HG03565 (cell line): ENCODE measurements around the gene TRUB2.
A peak's percentile ranks its signal among the peaks of the same experiment; 100 is the strongest.
"Not testable (repeated sequence)": the region's sequence is repeated elsewhere in the genome, so short reads cannot be mapped to it uniquely, and the experiment has no call there.

Experiments
- ATAC-seq: cut with Tn5 transposase; IDR thresholded peaks from one replicate; pipeline ENCODE4 v1.9.1; 2021; ENCODE audit warnings: mild to moderate bottlenecking, moderate library complexity; ENCODE audit not compliant: unreplicated experiment

TRUB2 gene

DNA sequence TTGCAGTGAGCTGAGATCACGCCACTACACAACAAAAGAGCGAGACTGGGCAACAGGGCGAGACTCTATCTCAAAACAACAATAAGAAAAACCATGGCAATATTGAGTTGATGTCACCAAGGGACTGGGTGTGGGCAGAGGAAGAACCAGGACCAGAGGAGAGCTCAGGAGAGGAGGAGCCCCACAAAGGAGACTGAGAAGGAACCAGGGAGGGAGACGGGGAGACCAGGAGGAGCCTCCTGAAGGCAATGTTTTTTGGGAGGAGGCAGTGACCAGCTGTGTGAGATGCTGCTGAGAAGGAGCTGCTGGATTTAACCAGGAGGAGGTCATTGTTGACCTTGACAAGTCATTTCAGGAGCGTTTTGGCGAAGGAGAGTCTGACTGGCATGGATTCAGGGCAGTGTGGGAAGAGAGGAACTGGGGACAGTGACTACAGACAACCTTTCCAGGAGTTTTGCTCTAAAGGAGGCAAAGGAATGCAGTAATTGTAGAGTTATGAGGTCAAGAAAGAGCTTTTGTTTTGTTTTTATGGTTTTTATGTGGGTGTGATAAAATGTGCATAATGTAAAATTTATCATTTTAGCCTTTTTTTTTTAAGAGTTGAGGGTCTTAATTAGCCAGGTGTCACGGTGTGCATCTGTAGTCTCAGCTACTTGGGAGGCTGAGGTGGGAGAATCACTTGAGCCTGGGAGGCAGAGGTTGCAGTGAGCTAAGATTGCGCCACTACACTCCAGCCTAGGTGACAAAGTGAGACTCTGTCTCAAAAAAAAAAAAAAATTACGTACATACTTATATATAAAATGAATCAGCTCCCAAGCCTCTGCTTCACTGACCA, 17.9 kb downstream of the TRUB2 start:
- no peak for ATAC-seq

DNA sequence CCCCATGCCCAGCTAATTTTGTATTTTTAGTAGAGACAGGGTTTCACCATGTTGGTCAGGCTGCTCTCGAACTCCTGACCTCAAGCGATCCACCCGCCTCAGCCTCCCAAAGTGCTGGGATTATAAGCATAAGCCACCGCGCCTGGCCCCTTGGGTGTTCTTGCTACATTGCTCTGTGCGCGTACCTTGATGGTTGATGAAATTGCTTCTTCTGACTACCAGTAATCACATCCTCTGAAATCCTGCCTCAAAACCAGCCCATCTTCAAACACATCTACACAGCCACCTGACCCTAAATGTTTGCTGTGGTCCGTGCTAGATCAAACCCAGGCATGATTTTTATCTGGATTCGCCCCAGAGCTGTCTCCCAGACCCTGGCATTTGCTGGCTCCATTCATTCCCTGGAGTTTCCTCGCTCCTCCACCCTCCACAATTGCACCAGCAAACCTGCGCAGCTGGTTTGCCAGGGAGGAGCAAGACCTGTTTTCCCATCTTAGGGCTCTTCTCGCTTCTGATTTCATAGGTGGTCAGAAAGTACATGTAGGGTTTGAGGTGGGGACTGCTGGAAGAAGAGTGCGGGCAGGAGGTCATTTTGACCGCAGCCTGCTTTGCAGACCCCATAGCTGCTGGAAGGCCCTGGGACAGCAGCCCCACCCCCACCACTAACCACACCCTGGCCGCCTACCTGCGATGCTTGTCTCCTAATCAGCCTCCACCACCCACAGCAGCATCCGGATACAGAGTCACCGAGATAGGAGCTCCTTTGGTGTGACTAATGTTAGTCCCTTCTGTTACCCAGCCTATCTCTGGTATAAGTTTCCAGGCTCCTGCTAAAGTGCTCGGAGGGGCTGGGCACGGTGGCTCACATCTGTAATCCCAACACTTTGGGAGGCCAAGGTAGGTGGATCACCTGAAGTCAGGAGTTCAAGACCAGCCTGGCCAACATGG, 23.4 kb downstream of the TRUB2 start:
- no peak for ATAC-seq

DNA sequence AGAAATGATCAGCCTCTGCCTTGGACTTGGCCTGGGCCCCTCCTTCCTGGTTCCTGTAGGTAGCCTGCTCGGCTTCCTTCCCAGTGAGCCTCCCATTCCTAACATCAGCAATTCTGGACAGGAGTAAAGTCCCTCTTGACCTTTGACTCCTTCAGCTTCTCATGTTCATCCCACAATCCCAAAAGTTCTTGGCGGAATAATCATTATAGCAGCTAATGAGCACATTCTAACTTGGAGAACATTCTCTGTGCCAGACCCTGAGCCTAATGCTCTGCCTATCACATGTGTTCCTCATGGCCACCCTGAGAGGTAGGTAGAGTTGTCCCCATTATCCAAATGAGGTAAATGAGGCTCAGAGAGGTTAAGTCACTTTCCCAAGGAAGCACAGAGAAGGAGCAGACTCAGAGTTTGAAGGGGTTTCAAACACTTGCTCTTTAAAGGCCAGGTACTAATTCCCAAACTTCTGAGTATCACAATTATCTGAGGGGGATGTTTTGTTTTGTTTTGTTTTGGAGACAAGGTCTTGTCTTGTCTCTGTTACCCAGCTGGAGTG, 24.9 kb downstream of the TRUB2 start:
- ATAC-seq: no peak

DNA sequence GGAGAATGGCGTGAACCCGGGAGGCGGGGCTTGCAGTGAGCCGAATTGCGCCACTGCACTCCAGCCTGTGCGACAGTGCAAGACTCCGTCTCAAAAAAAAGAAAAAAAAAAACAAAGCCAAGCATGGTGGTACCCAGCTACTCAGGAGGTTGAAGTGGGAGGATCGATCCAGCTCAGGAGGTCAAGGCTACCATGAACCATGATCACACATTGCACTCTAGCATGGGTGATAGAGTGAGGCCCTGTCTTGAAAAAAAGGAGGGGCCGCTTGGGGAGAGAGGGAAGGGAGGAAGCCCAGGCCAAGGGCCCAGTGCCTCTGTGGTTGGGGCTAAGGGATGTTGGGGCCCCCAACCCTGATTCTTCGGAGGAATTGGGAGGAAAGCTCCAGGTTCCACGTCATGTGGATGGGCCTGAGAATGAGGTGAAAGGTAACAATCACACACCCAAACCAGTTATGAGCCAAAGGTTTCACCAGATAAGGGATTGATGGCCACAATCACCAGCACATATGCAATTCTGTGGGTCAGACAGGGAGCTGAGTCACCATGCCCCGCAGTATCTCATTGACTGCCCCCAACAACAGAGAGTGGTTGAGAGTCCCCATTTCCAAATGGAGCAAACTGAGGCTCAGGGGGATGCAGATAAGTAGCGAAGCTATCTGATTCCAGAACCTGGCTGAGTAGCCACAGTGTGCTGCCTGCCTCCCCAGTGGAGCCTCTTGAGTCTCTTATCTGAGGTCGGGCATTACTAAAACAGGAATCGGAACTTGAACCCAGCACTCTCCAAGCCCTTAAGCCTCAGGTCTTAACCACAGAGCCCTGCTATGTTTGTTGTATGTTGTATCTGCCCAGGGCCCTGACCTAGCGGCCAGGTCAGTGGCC, 25.7 kb downstream of the TRUB2 start:
- no peak for ATAC-seq

DNA sequence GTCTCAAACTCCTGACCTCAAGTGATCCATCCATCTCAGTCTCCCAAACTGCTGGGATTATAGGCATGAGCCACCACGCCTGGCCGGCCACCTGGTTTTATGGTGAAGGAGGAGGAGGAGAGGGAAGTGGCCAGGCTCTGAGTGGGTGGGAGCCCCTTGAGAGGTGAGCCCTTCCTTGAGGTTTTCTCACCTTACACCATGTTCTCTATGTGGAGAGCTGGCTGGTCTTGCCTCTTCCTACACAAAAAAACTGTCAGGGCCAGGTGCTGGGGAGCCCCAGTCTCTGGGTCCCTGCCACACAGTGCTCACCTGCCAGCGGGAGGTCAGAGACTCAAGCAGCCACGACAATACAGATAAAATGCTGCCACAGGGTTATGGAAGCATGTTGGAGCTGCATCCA, 28.1 kb downstream of the TRUB2 start:
- no peak for ATAC-seq

DNA sequence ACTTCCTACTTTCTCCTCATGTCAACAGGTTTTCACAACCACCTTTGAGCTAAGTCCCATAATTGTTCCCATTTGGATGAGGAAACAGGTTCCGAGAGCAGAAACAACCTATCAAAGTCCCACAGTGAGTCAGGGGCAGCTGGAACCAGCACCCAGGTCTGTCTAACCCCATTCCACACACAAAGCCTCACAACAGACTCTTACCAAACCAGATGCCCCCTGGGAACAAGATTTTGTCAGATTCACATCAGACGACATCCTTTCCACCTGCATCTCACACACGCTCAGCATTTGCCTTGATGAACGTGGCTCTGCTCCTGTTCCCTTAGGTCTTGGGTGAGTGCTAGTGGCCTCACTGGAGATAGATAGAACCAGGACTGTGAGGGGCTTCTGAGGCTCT, 29.2 kb downstream of the TRUB2 start:
- no peak for ATAC-seq

DNA sequence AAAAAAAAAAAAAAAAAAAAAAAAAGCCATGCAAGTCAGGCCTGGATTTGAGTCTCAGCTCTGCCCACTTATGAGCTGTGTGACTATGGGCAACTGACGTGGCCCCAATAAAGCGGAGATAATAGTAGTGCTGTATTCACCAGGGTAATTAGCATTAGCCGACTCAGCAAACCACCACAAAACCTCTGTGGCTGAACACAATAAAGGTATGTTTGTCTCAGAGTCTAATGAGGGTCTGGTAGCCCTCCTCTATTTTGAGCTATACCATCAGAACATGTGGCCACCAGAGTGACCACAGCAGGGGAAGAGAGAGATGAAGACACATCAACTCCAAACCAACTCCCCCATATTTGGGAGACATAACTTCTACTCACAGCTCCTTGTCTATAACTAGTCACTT, 30.2 kb downstream of the TRUB2 start:
- no peak for ATAC-seq

DNA sequence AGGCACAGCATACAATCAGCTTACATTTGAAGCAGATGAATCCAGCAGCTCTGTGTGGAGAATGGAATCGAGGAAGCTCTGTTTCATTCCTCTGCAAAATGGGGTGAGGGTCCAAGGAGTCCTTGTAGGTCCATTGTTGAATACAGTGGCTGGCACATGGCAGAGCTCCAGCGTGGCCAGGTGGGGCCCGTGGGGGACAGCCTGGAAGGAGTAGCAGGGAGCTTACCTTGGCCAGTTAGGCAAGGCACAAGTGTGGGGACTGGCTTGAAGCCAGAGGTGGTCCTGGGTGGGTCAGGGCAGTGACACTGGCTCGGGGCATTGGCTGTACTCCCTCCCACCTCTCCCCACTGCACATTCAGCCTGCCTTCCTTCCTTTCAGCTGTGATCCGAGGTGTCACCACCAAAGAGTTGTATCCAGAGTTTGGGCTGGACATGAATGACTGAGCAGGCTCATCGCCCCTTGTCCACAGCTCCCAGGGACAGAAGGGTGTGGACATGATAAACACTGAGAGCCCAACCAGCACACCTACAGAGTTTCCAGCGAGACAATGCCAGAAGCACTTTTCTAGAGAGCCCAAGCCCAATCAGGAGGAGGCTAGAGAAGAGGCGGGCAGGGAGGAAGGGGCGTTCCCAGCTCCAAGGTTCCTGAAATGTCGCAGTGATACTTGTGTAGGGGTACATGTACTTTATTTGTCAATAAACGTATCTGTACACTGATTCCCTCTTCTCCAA, 33.8 kb downstream of the TRUB2 start:
- ATAC-seq: no peak

DNA sequence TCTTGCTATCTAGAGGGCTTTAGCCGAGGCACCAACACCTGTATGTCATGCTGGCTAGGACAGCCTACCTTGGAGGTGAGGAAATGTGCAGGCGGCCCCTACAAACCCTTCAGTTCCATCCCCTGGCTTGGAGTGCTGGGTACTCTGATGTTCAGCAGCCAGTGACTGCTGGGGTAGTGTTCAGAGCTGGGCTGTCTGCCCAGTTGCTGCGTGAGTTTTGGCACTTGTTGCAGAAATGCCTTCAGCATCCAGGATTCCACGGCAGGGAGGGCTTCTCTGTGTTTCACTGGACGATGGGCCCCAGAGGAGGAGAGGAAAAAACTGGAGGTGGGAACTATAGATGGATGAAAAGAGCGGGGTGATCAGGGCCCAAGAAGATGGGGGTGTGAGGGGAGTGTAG, 35.8 kb downstream of the TRUB2 start:
- no peak for ATAC-seq

DNA sequence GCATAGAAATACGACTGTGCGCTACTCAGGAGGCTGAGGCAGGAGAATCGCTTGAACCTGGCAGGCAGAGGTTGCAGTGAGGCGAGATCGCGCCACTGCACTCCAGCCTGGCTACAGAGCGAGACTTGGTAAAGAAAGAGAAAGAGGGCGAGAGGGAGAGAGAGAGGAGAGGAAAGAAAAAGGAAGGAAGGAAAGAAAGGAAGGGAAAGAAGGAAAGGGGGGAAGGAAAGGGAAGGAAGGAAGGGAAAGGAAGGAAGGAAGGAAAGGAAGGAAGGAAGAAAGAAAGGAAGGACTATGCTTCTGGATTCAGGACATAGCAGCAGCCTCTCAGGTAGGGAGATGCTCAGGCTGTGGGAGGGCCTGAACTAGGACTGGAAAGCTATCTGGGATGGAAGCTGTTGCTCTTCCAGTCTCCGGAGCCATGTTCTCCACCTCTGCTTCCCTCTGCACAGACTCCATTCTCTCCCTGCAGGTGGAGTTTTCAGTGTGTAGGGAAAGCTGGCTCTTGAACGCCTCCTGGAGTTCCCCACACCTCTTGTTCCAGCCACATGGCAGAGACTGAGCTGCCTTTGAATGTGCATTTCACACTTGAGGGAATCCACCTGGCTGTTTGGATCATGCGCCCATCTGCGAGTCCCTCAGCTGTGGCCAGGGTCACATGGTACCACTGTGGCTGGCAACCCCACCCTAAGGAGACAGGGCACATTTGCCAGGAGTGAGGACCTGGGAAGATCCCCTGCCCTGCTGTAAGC, 37.0 kb downstream of the TRUB2 start:
- ATAC-seq: no peak

DNA sequence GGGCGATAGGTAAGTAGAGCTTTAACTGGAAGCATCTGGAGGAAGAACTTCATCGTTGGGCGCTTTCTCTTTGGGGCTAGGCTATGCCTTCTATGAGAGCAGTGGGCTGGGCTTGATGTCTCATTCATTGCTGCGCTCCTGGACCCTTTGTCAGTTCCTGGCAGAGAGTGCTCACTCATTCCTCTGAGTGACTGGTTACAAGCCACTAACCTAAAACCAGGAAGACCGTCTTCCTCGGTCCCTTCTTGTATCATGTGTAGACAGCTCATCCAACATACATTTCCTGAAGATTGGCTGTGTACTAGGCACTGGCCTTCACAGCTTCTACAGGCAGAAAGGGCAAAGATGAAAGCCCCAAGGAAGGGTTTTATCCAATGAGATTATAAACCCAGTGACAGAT, 39.7 kb downstream of the TRUB2 start:
- no peak for ATAC-seq

DNA sequence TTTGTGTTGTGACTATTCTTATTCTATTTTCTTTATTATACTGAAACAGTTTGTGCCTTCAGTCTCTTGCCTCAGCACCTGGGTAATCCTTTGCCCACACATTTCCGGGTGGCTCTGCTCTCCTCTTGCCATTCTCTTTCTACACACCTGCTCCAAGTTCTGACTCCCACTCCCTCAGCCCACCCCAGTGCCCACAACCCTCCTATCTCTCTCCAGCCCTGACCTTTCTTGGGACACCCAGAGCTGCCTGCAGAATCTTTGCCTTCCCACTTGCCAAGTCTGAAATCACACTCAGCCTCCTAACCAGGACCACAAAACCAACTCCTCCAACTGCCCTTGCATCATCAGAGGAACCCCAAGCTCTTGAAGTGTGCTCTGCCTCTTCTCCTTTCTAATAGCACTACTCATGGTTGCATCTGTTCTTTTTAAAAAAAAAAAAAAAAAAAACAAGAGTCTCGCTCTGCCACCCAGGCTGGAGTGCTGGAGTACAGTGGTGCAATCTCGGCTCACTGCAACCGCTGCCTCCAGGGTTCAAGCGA, 42.1 kb downstream of the TRUB2 start:
- no peak for ATAC-seq

DNA sequence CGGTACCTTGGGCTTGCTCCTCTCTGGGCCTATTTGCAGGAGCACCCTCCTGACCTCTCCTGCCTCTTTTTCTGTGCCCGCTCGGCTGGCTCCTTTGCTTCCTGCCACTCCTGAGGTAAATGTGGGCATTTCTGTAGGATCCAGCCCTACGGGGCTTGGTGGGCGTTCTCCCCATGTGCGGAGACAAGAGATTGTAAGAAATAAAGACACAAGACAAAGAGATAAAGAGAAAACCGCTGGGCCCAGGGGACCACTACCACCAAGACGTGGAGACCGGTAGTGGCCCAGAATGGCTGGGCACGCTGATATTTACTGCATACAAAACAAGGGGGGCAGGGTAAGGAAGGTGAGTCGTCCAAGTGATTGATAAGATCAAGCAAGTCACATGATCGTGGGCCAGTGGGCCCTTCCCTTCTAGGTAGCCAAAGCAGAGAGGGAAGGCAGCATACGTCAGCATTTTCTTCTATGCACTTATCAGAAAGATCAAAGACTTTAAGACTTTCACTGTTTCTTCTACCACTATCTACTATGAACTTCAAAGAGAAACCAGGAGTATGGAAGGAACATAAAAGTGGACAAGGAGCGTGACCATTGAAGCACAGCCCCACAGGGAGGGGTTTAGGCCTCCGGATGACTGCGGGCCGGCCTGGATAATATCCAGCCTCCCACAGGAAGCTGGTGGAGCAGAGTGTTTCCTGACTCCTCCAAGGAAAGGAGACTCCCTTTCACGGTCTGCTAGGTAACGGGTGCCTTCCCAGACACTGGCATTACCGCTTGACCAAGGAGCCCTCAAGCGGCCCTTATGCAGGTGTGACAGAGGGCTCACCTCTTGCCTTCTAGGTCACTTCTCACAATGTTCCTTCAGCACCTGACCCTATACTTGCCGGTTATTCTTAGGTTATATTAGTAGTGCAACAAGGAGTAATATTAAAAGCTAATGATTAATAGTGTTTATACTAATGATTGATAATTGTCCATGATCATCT, 42.9 kb downstream of the TRUB2 start:
- not testable (repeated sequence) for ATAC-seq

DNA sequence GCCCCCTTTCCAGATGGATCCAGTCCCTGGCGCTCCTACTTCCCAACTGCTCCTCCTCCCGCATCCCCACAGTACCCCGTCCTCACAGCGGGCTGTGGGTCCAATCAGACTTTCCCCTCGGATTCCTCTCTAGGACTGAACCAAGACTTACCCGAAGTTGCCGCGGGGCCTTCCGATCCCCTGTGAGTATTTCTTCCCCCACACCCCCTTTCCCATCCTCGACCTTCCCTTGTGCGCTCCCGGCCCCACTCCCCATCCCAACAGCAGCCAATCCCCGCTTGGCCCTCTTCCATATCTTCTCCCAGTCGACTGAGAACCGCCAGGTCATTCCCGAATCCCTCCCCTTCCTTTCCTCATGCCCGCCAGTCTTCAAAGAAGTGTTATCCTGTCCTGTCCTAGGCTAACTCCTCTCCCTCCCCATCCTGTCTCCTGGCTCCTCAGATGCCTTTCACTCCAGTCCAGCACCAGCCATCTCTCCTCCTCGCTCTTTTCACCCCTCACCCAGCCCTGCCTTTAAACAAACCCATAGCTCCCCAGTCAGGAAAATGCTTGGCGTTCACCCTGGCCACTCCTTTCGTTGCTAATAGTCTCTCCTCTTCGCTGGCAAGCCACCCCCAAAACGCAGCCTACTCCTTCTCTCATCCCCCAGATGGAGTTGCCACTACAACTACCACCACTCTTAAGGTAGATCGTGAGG, 45.5 kb downstream of the TRUB2 start:
- no peak for ATAC-seq

DNA sequence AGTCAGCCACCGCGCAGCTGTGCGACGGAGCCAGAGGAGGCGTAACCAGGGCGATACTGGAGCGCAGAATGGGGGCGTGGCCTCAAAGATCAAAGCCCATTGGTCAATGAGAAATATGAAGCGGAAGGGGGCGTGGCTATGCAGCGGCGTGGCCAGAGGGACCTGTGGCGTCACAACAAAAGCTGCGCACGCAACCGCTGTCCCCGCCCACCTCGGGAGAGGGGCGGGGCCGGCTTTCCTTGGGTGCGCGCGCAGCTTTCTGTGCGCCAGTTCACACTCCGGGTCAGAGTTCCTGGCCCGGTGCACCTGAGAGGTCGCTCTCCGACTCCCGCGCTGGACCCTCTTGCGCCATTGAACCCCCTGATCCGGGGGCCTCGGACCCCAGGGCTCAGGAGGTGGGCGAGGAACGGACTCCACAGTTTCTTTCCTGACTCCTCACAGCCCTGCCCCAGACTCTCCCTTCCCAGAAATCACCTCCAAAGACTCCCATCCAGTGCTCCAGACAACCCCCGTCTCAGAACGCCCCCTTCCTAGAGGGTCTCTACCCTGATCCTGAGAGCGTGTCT, 46.2 kb downstream of the TRUB2 start, which contains the start of gene SWI5:
TSS of gene SWI5 (plus strand) at position 269 of the 566 bp plus-strand sequence.
- peak; percentile 92 for ATAC-seq

DNA sequence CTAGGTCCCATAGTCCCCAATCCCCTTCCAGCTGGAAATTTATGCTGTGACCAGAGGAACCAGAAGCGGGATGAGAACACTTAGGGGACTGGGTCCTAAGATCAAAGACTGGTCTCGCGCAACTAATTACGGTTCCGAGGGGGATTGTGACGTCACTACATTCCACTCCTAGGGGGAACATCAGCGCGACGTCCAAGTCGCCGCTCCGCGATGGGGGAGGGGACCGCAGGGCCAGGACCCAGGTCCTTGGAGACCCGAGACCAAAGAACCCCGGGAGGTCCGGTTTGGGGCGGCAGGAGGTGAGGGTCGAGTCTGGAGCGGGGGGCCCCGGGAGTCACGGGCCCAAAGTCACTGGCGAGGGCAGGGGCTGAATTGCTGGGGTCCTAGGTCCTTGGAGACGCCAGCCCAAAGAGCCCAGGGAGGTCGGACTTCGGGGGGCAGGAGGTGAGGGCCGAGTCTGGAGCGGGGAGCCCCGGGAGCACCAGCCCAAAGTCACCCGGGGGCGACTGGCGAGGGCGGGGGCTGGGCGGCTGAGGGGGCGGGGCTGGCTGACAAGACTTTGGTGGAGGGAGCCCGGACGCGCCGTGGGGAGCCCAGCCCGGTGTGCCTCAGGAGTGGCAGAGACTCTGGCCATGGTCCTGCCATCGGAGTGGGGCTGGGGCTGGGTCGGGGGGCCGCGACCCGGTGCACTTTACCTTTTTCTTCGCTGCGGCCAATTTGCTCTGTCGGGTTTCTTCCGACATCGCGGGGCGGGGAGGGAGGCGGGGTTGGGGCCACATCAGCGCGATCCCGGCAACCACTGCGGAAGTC, 46.8 kb downstream of the TRUB2 start, which contains the start of gene GOLGA2:
TSS of gene GOLGA2 (minus strand) at position 810 of the 810 bp plus-strand sequence. CDS start at position 779, 31 bp downstream.
- ATAC-seq: peak; percentile 16
